DND-41 (cell line): Measurements from ENCODE around the gene SUN5.

ENCODE experiments used
- ATAC-seq: fragments of 200-7000 bp; cut with Tn5 transposase; 3 replicates; pipeline ENCODE4 v1.9.1; 2021; ENCODE audit warnings: low read depth; ENCODE audit not compliant: insufficient read depth
- DNase-seq: peaks from one replicate; pipeline ENCODE4 v3.0.0-alpha.2; 2020
- H2AFZ ChIP-seq: 2 replicates; pipeline ENCODE4 v1.6.0; 2012; ENCODE audit warnings: low read depth, low read length
- H3K27ac ChIP-seq: 2 replicates; pipeline ENCODE4 v1.5.1; 2012; ENCODE audit warnings: low read length, inconsistent platforms
- H3K27me3 ChIP-seq: fragments of 200-600 bp; sonication (generic); 2 replicates; pipeline ENCODE4 v1.6.0; 2012; ENCODE audit warnings: low read length, mild to moderate bottlenecking, inconsistent platforms; ENCODE audit not compliant: insufficient read depth, poor library complexity
- H3K36me3 ChIP-seq: 2 replicates; pipeline ENCODE4 v1.5.1; 2012; ENCODE audit warnings: low read length, inconsistent platforms; ENCODE audit not compliant: insufficient read depth
- H3K4me1 ChIP-seq: 2 replicates; pipeline ENCODE4 v1.5.1; 2012; ENCODE audit warnings: mild to moderate bottlenecking, low read length; ENCODE audit not compliant: insufficient read depth
- H3K4me2 ChIP-seq: 2 replicates; pipeline ENCODE4 v1.6.0; 2012; ENCODE audit warnings: mild to moderate bottlenecking, moderate library complexity, low read length, inconsistent platforms; ENCODE audit not compliant: insufficient read depth
- H3K4me3 ChIP-seq, 2 experiments: fragments of 200-600 bp in 1 of 2; shearing (Covaris generic) in 1 of 2; 2 replicates each; pipeline ENCODE4 v1.5.1; 2012 to 2016; ENCODE audit warnings: inconsistent platforms in 2 of 2, low read length in 2 of 2, mild to moderate bottlenecking in 2 of 2, low read depth in 1 of 2, moderate library complexity in 1 of 2
- H3K79me2 ChIP-seq: 2 replicates; pipeline ENCODE4 v1.6.0; 2012; ENCODE audit warnings: low read length, inconsistent platforms; ENCODE audit not compliant: insufficient read depth
- H3K9ac ChIP-seq: 2 replicates; pipeline ENCODE4 v1.6.0; 2012; ENCODE audit warnings: low read depth, mild to moderate bottlenecking, inconsistent platforms, low read length, moderate library complexity
- H3K9me3 ChIP-seq: 2 replicates; pipeline ENCODE4 v1.5.1; 2012; ENCODE audit warnings: low read length, moderate library complexity, mild to moderate bottlenecking, inconsistent platforms; ENCODE audit not compliant: insufficient read depth, severe bottlenecking
- H4K20me1 ChIP-seq: 2 replicates; pipeline ENCODE4 v1.6.0; 2012; ENCODE audit warnings: low read length; ENCODE audit not compliant: insufficient read depth
- EZH2 ChIP-seq: IDR thresholded peaks from 3 replicates; pipeline ENCODE4 v1.6.1; 2012; ENCODE audit warnings: borderline replicate concordance, low read depth, mild to moderate bottlenecking, moderate library complexity, low read length, inconsistent platforms; ENCODE audit not compliant: severe bottlenecking
- TF ChIP-seq, protein P1 (sequence below): IDR thresholded peaks from 2 replicates; pipeline ENCODE4 v1.5.1; 2012; ENCODE audit warnings: borderline replicate concordance, low read length, moderate library complexity, mild to moderate bottlenecking; ENCODE audit not compliant: poor library complexity, severe bottlenecking; ENCODE audit errors: extremely low read depth

The SUN5 gene

DNA sequence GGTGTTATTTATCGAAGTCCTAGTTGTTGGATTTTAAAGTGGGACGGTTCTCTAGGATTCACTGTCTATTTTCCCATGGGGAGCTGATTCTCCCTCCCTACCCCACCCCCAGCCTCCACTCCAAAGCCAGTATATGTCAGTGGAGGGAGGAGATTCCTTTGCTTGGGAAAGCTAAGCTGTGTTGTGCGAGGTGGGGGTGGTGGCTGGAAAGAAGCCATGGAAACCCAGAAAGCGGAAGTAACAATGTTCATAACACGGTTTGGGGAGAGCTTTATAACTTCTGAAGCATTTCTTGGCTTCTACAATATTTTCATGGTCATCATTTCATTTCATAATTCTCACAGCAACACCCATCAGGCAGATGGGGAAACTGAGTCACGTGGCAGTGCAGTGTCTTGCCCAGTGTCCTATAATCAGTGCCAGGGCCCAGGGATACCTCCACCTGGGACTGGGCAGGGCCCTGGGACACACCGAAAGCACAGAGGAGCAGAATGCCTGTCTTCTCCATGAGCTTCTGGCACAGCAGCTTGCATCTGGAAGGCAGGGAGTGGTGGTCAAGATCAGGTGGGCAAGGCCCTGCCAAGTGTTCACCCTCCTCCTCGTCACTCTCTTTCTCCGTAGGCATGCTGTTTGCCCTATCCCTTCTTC lies 4.5 kb downstream of the SUN5 start:
- H4K20me1 ChIP-seq = no peaks in the 10 kb centered on the region
- no peak overlapping the region for H3K4me2 ChIP-seq

GRCh38 chr20:32997431-32997830 lies 6.8 kb downstream of the SUN5 start:
- TF ChIP-seq EZH2 = no peak
- TF ChIP-seq, protein P1, sequence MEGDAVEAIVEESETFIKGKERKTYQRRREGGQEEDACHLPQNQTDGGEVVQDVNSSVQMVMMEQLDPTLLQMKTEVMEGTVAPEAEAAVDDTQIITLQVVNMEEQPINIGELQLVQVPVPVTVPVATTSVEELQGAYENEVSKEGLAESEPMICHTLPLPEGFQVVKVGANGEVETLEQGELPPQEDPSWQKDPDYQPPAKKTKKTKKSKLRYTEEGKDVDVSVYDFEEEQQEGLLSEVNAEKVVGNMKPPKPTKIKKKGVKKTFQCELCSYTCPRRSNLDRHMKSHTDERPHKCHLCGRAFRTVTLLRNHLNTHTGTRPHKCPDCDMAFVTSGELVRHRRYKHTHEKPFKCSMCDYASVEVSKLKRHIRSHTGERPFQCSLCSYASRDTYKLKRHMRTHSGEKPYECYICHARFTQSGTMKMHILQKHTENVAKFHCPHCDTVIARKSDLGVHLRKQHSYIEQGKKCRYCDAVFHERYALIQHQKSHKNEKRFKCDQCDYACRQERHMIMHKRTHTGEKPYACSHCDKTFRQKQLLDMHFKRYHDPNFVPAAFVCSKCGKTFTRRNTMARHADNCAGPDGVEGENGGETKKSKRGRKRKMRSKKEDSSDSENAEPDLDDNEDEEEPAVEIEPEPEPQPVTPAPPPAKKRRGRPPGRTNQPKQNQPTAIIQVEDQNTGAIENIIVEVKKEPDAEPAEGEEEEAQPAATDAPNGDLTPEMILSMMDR = no peak
- Histone ChIP-seq H3K27me3 (no peaks in the 10 kb centered on the region), H3K9ac (no peak overlapping the region), H3K36me3 (no peaks in the 10 kb centered on the region), H3K4me2 (no peak overlapping the region), H2AFZ (no peak overlapping the region), H3K4me3 (no peak overlapping the region), H3K27ac (no peak overlapping the region), H3K9me3 (peaks cover 15% of the 10 kb centered on the region), H4K20me1 (no peaks in the 10 kb centered on the region), H3K79me2 (no peaks in the 10 kb centered on the region), H3K4me1 (no peaks in the 10 kb centered on the region)
- ATAC-seq (no peak), DNase-seq (no peak)

More for the DNA sequence above, 4.5 kb downstream of the SUN5 start:
- H3K4me1 ChIP-seq = no peaks in the 10 kb centered on the region
- H3K36me3 ChIP-seq = no peaks in the 10 kb centered on the region
- no peak overlapping the region for H2AFZ ChIP-seq
- TF ChIP-seq, protein P1 = no peak
- TF ChIP-seq EZH2 = no peak
- no peak for ATAC-seq
- no peak overlapping the region for H3K4me3 ChIP-seq
- no peaks in the 10 kb centered on the region for H3K79me2 ChIP-seq
- H3K9ac ChIP-seq = no peak overlapping the region
- no peak for DNase-seq
- peaks cover 11% of the 10 kb centered on the region for H3K9me3 ChIP-seq
- no peaks in the 10 kb centered on the region for H3K27me3 ChIP-seq
- H3K27ac ChIP-seq = no peak overlapping the region

DNA sequence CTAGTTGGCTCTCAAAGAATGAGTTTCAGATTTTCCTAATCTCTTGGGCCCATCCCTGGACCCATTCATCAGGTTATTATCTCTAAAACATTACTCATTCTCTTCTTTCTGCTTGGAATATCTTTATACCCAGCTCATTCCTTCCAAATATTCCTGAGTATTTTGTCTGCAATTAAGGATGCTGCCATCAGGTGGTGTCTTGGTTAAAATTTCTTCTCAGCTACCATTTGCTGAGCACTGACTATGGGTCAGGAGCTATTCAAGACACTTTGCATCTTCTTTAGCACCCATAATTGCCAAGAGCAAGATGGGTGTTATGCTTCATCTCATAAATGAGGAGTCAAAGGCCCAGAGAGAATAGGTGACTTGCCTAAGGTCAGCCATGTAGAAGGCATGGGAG lies 8.4 kb downstream of the SUN5 start:
- TF ChIP-seq, protein P1 = peak; percentile 36
- no peak for TF ChIP-seq EZH2
- no peaks in the 10 kb centered on the region for H3K27me3 ChIP-seq
- peaks cover 15% of the 10 kb centered on the region for H3K9me3 ChIP-seq
- no peak overlapping the region for H3K27ac ChIP-seq
- H3K4me2 ChIP-seq = no peak overlapping the region
- no peaks in the 10 kb centered on the region for H4K20me1 ChIP-seq
- no peaks in the 10 kb centered on the region for H3K79me2 ChIP-seq
- no peak overlapping the region for H2AFZ ChIP-seq
- H3K4me3 ChIP-seq = no peak overlapping the region
- no peak for ATAC-seq
- peaks cover 8% of the 10 kb centered on the region for H3K4me1 ChIP-seq
- H3K36me3 ChIP-seq = no peaks in the 10 kb centered on the region
- no peak overlapping the region for H3K9ac ChIP-seq
- DNase-seq = no peak
